Loucy (cell line): Measurements from ENCODE around the gene CTU1.

Source experiments
- EZH2phosphoT487 ChIP-seq: fragments of 200-600 bp; IDR thresholded peaks from 2 replicates; pipeline ENCODE4 v1.6.1; 2018; ENCODE audit warnings: antibody characterized with exemption, mild to moderate bottlenecking, moderate library complexity, borderline replicate concordance
- TF ChIP-seq, protein P1 (sequence below): fragments of 200-600 bp; sonication (generic); conservative IDR thresholded peaks from 2 replicates; pipeline ENCODE4 v1.5.1; 2014; ENCODE audit warnings: mild to moderate bottlenecking, antibody characterized with exemption, low read length

DNA sequence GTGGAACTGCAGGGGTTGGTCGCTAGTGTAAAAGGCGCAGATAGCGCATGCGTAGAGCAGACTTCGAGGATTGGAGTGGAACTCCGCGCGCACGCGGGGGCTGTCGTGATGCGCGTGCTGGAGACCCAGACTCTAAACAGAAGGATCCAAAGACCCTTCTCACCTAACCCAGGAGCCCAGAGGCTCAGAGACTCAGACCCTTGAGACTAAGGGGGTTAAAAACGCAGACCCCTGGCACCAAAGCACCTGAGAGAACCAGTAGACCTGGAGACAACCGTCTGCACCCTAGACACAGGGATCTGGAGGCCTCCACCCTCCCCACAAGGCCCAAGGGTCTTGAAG is 567 bp upstream of the CTU1 start:
- TF ChIP-seq, protein P1, sequence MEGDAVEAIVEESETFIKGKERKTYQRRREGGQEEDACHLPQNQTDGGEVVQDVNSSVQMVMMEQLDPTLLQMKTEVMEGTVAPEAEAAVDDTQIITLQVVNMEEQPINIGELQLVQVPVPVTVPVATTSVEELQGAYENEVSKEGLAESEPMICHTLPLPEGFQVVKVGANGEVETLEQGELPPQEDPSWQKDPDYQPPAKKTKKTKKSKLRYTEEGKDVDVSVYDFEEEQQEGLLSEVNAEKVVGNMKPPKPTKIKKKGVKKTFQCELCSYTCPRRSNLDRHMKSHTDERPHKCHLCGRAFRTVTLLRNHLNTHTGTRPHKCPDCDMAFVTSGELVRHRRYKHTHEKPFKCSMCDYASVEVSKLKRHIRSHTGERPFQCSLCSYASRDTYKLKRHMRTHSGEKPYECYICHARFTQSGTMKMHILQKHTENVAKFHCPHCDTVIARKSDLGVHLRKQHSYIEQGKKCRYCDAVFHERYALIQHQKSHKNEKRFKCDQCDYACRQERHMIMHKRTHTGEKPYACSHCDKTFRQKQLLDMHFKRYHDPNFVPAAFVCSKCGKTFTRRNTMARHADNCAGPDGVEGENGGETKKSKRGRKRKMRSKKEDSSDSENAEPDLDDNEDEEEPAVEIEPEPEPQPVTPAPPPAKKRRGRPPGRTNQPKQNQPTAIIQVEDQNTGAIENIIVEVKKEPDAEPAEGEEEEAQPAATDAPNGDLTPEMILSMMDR: no peak
- TF ChIP-seq EZH2phosphoT487: no peak
